Fibroblast of skin of scalp (primary cell): ENCODE data around the gene PARS2.
"Not testable (repeated sequence)": the region's sequence is repeated elsewhere in the genome, so short reads cannot be mapped to it uniquely, and the experiment has no call there.

Experiments
- DNase-seq: peaks from one replicate; pipeline ENCODE4 v3.0.0-alpha.2; 2013

PARS2 gene

GRCh38 chr1:54800041-54800898, 35.9 kb upstream of the PARS2 start:
- DNase-seq: no peak

DNA sequence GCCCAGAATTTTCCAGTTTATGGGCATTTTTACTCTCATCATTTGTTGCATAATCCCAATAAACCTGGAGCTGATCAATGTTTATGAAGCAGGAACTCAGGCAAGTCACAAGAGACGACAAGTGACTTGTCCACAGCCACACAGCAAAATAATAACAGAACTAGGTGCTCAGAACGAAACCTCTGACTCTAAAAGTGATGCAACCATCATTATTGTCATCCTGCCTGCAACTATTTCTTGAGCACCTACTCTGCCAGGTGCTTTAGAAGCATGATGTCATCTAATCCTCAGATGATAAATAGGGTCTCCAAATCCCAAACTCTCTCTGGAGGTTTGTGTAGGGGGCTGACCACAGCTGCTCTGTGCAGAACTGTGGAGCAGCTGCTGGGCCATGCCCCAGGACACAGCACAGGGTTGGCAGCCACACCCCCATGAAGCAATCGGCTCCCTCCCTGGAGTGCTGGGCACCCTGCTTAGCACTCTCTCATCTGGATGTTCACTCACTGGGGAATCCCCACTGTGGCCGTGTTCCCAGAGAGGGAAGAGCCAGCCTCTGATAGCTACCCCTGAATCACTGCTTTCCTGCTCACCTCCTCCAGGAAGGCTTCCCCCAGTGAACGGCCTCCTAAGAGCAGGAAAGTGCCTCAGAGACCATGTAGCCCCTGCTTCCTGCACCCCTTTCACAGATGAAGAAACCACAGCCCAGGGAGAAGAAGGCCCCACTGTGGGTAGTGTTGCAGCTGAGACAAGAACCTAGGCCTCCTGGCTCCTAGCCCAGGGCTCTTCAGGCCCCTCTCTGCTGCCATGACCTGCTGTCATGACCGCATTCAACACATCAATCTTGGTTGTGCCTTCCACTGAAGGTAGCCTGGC, 34.7 kb upstream of the PARS2 start:
- DNase-seq: no peak

GRCh38 chr1:54798206-54798605, 33.9 kb upstream of the PARS2 start:
- no peak for DNase-seq

- no peak for DNase-seq
Observed at GRCh38 chr1:54796902-54797301, 32.6 kb upstream of the PARS2 start.

DNA sequence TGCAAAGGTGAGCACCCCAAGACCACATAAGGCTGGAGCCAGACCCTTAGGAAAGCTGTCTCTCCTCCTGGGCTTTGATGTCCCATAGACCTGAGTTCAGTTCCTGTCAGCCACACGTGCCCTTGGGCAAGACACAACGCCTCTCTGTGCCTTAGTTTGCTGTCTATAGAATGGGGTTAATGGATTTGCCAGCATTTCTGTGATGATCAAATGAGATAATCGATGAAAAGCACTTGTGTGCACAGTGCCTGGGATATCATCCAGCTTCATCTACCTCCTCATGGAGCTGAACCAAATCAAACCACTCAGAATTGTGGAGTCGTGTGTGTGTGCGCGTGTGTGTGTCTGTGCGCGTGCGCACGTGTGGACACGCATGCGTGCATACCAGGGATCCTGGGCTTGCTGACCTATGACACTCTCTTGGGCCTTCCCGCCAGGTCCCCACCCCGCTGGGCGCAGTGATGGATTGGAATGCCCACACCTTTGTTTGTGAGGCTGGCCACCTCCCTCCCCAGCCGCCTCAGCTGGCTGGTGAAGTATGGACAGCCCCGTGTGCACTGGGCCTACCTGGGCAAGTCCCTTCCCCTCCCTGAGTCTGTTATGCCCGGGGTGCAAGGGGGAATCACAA, 31.6 kb upstream of the PARS2 start:
- no peak for DNase-seq

DNA sequence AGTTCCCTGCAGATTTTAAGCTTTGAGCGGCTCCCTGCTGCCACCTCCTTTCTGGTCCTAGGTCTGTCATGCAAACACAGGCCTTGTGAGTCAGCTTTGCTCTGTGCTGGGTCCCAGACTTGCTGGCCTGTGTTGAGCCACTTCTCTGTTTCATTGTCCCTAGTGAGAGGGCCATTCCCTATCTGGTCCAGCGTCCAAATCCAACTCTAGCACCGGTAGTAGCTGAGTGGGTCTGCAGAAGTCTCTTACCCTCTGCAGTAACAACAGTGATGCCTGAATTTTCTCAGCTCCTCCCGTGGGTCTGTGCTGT, 31.0 kb upstream of the PARS2 start:
- no peak for DNase-seq

DNA sequence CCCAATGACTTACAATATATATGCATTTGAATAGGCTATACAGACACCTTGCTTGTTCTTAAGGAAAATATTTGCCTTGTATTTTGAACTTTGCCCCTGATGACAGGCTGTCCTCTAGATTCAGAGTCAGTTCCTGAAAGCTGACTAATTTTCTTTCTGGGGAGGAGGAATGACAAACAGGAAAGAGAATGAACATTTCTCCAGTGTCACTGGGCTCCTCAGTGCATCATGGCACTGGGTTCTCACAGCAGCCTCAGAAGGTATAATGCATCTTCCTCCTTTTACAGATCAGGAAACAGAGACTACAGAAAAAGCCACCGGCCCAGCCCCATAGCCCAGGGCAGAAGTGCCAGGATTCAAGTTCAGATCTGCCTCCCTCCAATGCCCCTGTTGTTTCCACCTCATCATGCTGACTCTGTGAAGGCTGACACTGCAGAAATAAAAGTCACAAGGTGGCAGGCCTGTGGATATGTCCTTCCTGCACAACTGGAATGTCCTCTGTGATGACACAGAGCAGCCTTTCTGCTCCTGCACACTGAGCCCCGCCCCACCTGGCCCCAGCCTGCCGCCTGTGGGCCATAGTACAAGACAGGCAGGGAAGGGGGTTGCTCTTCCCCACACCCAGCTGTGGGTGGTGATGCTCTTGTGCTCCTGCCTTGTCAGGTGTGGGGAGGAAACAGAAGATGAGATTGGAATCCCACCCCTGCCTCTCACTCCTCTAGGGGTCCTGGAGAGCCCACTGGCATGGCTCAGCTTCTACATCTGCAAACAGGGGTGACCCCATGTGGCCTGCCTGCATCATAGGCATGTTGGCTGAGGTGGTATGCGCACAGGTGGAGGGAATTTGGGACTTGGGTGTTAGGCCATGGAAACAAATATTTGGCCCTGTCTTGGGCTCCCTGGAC, 30.4 kb upstream of the PARS2 start:
- DNase-seq: no peak

GRCh38 chr1:54792686-54793282, 28.5 kb upstream of the PARS2 start:
- no peak for DNase-seq

GRCh38 chr1:54791880-54792522, 27.7 kb upstream of the PARS2 start:
- DNase-seq: no peak

- DNase-seq: no peak
Observed at GRCh38 chr1:54788459-54788858, 24.1 kb upstream of the PARS2 start.

DNA sequence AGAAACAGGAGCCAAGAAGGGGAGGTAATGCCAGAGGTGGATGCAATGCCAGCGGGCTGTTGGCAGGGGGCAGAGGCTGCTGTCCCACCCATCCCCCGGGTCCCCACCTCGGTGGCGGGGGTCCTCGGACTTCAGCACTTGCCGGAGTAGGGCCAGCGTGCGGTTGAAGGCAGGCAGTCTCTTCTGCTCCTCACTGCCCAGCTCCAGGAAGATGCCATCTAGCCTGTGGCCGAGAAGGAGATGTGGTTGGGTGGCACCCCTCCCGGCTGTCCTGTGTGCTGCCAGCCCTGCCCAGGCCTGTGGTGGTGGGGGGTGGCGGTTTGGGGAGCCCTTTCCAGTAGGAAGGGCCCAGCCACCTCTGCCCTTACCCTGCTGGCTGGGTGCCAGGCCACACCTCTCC, 23.3 kb upstream of the PARS2 start:
- no peak for DNase-seq

- no peak for DNase-seq
Observed at GRCh38 chr1:54786778-54787177, 22.5 kb upstream of the PARS2 start.

- DNase-seq: no peak
Observed at GRCh38 chr1:54784066-54784465, 19.7 kb upstream of the PARS2 start.

- no peak for DNase-seq
Observed at GRCh38 chr1:54782588-54782987, 18.3 kb upstream of the PARS2 start.

DNA sequence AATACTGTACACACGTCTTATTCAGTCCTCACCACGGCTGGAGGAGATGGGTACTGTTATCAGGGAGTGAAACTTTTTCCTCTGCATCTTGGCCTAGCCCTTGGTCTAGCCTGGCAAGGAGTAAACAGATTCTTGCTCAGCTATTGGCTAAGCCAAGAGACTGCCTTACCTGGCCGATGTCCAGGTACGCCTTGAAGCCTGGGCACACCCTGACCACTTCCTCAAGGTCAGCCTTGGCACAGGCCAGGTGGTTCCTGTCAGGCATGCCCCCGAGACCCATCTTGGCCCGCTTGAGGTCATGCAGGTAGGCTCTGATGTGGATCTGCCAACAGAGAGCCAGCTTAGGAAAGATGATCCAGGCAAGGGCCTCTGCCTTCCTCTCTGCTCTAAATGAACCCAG, 17.8 kb upstream of the PARS2 start:
- no peak for DNase-seq

GRCh38 chr1:54781023-54781723, 16.9 kb upstream of the PARS2 start:
- DNase-seq: no peak

- DNase-seq: no peak
Observed at GRCh38 chr1:54777431-54777830, 13.1 kb upstream of the PARS2 start.

GRCh38 chr1:54777011-54777410, 12.7 kb upstream of the PARS2 start:
- DNase-seq: no peak

GRCh38 chr1:54775828-54776721, 11.8 kb upstream of the PARS2 start:
- DNase-seq: not testable (repeated sequence)
